Measurements from ENCODE around the gene ABCD4. TPM values are rescaled to one million over a fixed set of nuclear protein-coding genes. Genes with fewer than 3 reads are reported as not detected.

ABCD4 gene
- total RNA-seq, result 16.8 and 24.2 TPM in 2 replicates

DNA sequence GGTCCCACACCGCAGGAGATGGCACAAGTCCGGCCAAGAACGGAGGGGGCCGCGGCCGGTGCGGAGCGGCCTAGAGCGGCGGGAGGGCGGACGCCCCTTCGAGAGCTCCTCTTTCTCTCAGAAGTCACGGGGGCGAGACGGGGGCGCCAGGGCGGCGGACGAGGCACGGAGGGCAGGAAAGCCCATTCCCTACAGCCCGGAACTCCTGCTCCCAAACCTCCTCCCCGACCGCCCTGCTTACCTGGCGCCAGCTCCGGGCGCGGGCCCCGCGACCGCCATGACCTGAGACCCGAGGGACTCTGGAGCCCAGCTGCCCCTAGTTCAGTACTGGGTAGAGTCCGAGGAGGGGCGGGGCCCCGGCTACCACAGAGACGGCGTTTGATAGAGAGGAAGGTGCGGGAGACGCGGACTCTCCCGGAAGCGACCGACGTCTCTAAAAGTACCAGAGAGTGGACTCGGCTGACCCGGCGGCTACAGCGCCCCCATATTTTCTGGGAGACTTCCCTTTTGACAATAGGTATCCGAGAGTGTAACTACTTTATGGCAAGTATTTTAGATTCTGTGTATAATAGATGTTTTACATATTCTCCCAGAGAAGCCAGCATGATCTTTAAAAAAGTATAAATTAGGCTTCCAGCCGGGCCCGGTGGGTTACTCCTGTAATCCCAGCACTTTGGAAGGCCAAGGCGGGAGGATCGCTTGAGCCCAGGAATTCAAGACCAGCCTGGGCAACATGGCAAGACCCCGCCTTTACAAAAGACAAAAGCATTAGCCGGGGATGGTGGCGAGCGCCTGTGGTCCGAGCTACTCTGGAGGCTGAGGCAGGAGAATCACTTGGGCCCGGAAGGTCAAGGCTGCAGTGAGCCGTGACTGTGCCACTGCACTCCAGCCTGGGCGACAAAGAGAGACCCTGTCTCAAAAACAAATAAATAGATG is at the start of gene ABCD4:
TSS of gene ABCD4 (minus strand) at position 301 of the 936 bp plus-strand sequence. CDS start at position 279, 22 bp downstream.

GRCh38 chr14:74348241-74348734 is 45.6 kb upstream of the ABCD4 start, which contains the start of gene VRTN:
Gene VRTN, plus strand, starts transcription at chr14:74348471. Its CDS starts 8,313 bp downstream, at chr14:74356784.

DNA sequence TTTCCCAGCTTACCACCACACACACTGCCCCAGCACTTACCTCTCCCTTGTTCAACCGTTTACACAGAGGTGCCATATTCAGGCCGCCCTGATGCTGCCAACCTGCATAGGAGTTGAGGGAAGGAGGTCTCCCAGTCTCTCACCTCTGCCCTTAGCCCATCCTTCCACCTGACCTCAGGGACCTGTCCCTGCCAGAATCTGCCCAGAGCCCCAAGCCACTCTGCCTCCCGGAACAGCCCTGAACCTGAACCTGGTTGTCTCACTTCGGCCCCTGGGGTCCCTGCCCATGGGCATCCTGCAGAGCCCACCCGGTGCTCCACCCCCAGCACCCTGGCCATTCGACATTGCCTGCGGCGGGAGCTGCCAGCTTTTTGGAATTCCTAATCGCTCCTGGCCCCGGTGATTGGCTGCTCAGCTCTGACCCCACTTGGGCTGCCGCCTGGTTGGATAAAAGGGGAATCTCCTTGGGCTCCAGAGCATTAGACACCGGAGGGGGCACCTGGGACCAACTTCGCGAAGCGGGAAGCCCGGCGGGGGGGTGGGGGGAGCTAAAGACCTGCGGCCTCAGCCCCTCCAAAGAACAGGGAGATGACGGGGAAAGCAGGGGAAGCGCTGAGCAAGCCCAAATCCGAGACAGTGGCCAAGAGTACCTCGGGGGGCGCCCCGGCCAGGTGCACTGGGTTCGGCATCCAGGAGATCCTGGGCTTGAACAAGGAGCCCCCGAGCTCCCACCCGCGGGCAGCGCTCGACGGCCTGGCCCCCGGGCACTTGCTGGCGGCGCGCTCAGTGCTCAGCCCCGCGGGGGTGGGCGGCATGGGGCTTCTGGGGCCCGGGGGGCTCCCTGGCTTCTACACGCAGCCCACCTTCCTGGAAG is 63.5 kb downstream of the ABCD4 start, which contains the start of gene VSX2:
TSS of gene VSX2 (plus strand) at position 476 of the 874 bp plus-strand sequence. CDS start at position 589, 113 bp downstream.

Other genes starting within 250 kb of the ABCD4 start
- 9.4 and 11.9 TPM in 2 replicates for gene ALDH6A1, start 218.5 kb downstream of the ABCD4 start, total RNA-seq
- gene LIN52, start 218.0 kb downstream of the ABCD4 start, total RNA-seq, result 4.0 and 4.8 TPM in 2 replicates
- gene VSX2, start 63.5 kb downstream of the ABCD4 start, total RNA-seq, result not detected in 2 replicates
- gene VRTN, start 45.5 kb upstream of the ABCD4 start, total RNA-seq, result not detected in 2 replicates
- not detected in 2 replicates for gene SYNDIG1L, start 123.3 kb upstream of the ABCD4 start, total RNA-seq
- gene NPC2, start 190.4 kb upstream of the ABCD4 start, total RNA-seq, result 239 and 356 TPM in 2 replicates
- 17.8 and 21.3 TPM in 2 replicates for gene ISCA2, start 190.8 kb upstream of the ABCD4 start, total RNA-seq